NAMALWA (cell line): ENCODE measurements around the gene RBM17.
"Not testable (repeated sequence)": the region's sequence is repeated elsewhere in the genome, so short reads cannot be mapped to it uniquely, and the experiment has no call there.

Source experiments
- DNase-seq: peaks from one replicate; pipeline ENCODE4 v3.0.0-alpha.2; 2015; ENCODE audit warnings: low spot score

RBM17 gene

DNA sequence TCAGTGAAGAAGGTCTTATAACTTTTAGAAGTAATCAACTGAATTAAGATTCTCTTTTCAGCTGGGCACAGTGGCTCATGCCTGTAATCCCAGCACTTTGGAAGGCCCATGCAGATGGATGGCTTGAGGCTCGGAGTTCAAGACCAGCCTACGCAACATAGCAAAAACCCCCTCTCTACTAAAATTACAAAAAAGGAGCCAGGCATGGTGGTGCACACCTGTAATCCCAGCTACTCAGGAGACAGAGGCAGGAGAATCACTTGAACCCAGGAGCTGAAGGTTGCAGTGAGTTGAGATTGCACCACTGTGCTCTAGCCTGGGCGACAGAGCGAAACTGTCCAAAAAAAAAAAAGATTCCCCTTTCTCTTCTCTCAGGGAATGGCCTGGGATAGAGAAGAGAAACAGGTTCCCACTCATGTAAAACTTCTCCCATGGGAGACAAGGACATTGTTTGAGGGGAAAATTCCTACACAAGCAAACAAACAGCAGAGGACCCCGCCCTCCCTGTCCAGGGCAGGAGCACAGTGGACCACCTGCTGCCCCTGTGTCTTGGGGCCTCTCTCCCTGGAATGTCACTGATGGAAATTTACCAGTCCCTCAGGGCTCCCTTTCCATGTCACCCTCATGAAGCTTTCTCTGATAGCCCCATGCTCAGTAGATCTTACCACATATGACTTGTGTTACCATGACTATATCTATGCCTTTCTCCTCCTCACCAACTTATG is 32.3 kb upstream of the RBM17 start:
- no peak for DNase-seq

GRCh38 chr10:6058682-6059475 is 30.0 kb upstream of the RBM17 start:
- no peak for DNase-seq

GRCh38 chr10:6059506-6059905 is 29.3 kb upstream of the RBM17 start:
- no peak for DNase-seq

DNA sequence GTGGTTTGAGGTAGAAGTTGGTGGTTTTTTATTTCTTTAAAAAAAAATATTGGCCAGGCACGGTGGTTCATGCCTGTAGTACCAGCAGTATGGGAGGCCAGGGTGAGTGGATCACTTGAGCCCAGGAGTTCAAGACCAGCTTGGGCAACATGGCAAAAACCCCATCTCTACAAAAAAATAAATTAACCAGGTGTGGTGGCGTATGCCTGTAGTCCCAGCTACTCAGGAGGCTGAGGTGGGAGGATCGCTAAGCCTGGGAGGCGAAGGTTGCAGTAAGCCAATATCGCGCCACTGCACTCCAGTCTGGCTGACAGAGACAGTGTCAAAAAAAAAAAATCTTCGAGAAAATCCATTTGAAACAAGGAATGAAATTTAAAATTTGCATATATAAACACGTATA is 27.8 kb upstream of the RBM17 start:
- DNase-seq = no peak

GRCh38 chr10:6062101-6062771 is 26.6 kb upstream of the RBM17 start, which contains the start of gene IL2RA:
Gene IL2RA, minus strand, starts transcription at chr10:6062367. Its CDS starts 216 bp downstream, at chr10:6062151.
- DNase-seq = peak; percentile 25

DNA sequence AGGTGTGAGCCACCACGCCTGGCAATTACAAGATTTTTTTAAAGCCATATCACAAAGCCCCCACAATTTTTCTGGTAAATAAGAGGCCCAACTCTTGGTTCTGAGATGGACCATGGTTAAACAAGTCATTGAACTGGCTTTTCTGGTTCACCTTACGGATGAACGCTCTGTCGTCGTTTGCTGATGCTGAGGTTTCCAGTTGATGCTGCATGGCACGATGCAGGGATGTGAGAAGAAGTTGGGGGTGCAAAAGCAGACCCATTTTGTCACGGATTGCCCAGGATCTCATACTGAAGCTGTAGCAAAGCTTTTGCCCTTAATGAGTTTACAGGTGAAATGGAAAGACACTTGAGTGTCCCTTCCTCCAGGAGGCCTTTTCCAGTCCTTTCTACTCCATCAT is 24.7 kb upstream of the RBM17 start:
- no peak for DNase-seq

GRCh38 chr10:6064726-6065125 is 24.1 kb upstream of the RBM17 start:
- not testable (repeated sequence) for DNase-seq

DNA sequence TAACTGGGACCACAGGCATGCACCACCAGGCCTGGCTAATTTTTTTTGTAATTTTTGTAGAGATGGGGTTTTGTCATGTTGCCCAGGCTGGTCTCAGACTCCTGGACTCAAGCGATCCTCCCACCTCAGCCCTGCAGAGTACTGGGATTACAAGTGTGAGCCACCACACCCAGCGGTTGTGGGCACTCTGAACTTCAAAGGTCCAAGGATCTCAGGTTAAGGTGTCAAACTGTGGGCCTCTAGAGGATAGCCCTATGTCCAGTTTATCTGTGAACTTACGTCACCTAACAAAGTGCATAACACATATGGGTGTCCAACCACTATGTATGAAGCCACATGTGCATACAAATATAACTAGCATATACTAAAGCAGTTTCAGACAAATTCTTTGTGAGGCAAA is 23.4 kb upstream of the RBM17 start:
- no peak for DNase-seq

DNA sequence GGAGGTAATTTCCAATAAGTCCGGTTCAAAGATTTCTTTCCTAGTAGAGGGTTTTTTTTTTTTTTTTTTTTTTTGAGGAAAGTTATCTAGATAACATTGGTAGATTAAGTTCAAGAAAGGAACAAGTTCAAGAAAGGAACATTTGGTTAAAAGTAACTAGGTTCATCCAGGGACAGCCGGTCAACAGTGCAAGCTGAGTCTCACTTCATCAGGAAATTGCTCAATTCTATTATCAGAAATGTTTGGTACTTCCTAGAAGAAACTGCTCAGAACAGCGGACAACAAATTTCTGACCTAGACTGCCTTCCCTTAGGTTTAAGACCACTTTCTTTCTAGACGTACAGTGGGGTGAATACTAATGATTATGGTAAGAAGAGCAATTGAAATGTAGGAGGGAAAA is 23.0 kb upstream of the RBM17 start:
- DNase-seq = no peak

- DNase-seq = no peak
Observed at GRCh38 chr10:6067457-6067856, 21.4 kb upstream of the RBM17 start.

DNA sequence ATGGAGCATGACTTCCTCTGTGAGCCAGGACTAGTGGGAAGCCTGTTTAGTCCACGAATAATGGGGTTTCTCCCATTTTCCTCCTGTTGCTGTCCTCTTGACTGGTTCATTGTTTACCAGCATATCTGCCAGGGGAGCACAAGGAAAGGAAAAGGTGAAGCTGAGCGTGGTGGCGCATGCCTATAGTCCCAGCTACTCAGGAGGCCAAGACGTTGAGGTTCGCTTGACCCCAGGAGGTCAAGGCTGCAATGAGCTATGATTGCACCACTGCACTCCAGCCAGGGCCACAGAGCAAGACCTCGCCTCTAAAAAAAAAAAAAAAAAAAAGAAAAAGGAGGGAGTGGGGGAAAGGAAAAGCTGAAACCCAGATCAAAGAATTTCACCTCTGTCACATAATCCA is 20.8 kb upstream of the RBM17 start:
- DNase-seq = no peak

DNA sequence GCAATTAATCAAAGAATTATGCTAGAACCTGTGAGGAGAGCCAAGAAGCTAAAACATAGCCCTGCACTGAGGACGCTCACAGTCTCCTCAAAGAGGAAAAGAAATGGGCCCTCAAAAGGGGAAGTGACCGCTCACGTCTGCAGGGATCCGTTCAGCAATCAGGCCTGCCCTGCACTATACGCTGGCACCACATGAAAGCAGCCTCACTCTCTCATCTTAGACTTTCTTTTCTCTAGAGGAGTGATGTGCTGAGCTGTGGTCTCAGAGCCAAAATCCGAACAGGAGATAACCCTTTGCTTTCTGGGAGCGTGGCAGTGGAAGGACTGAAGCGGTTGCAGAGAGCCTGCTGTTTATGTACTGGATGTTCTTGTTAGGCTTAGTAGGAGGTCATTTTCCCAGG is 20.4 kb upstream of the RBM17 start:
- DNase-seq = peak; percentile 93

- peak; percentile 92 for DNase-seq
Observed at GRCh38 chr10:6069081-6069931, 19.5 kb upstream of the RBM17 start.

GRCh38 chr10:6070660-6071059 is 18.2 kb upstream of the RBM17 start:
- DNase-seq = no peak

DNA sequence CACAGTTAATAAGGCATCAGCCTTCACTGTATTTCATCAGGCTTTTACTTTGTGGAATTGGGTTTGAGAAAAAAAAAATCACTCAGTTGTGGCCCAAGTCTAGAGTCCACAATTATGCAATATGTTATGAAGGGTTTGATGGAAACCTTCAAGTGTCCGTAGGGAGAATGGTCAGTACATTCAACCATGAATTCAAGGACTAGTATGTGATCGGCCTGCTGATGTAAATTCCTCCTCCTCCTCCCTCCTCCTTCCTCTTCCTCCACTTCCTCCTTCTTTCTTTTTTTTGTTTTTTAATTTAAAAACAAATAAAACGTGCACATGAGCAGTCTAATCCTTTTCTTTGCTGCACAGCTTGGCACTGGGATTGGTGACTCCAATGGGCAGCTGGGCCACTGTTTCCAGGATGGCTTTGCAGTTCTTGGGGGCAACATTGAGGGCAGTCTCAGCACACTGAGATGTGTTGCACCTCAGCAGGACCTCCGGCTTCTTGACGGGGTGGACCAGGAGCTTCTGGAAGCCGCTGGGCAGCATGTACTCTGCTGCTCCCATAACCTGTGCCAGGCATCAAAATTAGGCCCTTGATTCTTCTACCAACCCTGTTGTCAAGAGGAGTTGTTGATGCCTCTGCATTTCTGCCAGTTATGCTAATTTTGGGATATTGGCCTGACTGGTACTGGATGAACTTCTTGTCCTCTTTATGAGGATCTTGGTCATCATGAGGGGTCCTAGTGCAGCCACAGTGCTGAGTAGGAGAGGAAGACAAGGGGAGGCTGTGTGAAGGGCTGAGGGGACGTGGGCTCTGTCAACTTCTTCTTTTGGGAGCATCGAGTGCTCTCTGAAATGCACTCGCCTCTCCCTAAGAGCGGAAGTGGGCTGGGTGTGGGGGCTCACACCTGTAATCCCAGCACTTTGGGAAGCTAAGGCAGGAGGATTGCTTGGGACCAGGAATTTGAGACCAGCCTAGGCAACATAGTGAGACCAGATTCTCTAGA is 17.4 kb upstream of the RBM17 start:
- peak; percentile 56 for DNase-seq

- peak; percentile 93 for DNase-seq
Observed at GRCh38 chr10:6072215-6072934, 16.5 kb upstream of the RBM17 start.

DNA sequence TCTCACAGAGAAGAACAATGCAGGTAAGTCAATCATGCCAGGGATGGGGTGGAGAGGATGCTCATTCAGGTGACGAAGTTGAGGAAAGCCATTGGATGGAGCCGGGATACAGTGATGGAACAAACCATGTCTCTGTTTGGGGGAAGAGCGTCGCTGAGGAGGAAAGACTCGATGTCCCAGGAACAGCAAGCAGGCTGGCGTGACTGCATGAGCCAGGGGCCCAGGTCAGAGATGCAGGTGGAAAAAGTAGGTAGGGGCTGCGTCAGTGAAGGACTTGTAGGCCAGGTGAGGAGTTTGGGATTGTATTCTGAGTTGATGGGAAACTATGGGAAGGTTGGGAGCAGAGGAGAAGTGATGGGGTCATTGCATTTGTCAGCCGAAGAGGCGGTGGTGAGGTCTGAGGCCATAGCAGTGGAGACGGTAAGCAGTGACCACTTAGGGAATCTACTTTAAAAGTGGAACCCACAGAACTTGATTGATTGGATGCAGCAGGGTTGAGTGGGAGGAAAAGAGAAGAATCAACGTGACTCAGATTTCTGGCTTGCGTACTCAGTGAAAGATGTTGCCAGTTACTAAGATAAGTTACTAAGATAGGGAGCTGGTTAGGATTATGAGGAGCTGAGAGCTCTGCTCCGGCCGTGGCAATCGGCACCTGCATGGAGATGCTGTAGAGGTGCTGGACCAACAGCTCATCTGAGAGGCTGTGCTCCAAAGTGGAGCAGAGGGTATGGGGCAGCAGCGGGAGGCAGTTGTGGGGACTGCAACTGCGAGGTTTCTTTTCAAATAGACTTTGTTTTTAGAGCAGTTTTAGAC is 14.1 kb upstream of the RBM17 start:
- no peak for DNase-seq

- no peak for DNase-seq
Observed at GRCh38 chr10:6077071-6077675, 11.7 kb upstream of the RBM17 start.

DNA sequence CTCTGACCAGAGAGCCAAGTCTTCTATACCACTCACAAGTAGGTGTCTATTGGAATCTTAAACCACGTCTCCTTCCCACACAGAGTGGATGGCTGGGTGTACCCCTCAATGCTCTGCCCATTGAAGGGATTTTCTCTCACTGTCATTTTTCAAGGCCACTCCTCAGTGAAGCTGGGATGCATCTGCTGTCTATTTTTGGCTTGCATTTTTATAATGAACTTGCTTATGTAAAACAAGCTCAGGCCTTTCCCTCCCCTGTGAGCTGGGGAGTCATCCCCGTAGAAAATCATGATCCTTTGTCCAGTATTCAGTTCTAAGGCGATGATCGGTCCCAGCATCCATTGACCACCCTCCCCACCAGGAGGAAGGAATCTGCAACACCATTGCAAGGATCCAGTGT is 9.8 kb upstream of the RBM17 start:
- DNase-seq = no peak
